SH-SY5Y (cell line): Measurements from ENCODE around the gene DCBLD1.

Experiments
- GATA2 ChIP-seq: IDR thresholded peaks from 2 replicates; pipeline ENCODE4 v1.6.1; 2011; ENCODE audit warnings: mild to moderate bottlenecking, low read depth, low read length
- GATA3 ChIP-seq: IDR thresholded peaks from 2 replicates; pipeline ENCODE4 v1.6.1; 2011; ENCODE audit warnings: low read depth, mild to moderate bottlenecking, low read length, moderate library complexity

GRCh38 chr6:117495869-117496268 is 13.4 kb downstream of the DCBLD1 start:
- TF ChIP-seq GATA2 (no peak), GATA3 (no peak)
